GM12891 (cell line): Measurements from ENCODE around the gene ISL2.
"Not testable (repeated sequence)": the region's sequence is repeated elsewhere in the genome, so short reads cannot be mapped to it uniquely, and the experiment has no call there.

Experiments used
- DNase-seq: peaks from one replicate; pipeline ENCODE4 v3.0.0; 2011; ENCODE audit warnings: low spot score; ENCODE audit not compliant: insufficient read length
- FAIRE-seq: peaks from 2 replicates; lab custom pipeline; 2011; peaks lifted over from hg19 to GRCh38; lab: Jason Lieb, UNC
- PAX5 ChIP-seq: IDR thresholded peaks from 2 replicates; pipeline ENCODE4 v1.6.1; 2011; ENCODE audit warnings: low read length, moderate library complexity, mild to moderate bottlenecking; ENCODE audit not compliant: insufficient read depth, severe bottlenecking
- POLR2A ChIP-seq: IDR thresholded peaks from 2 replicates; pipeline ENCODE4 v1.6.1; 2011; ENCODE audit warnings: low read depth, low read length, control low read depth
- POLR2AphosphoS5 ChIP-seq: IDR thresholded peaks from 2 replicates; pipeline ENCODE4 v1.6.1; 2011; ENCODE audit warnings: low read depth, low read length, control low read depth
- POU2F2 ChIP-seq: IDR thresholded peaks from 2 replicates; pipeline ENCODE4 v1.6.1; 2011; ENCODE audit warnings: low read depth, mild to moderate bottlenecking, control low read depth, low read length, moderate library complexity
- SPI1 ChIP-seq: IDR thresholded peaks from 2 replicates; pipeline ENCODE4 v1.6.1; 2011; ENCODE audit warnings: low read depth, low read length, control low read depth
- TAF1 ChIP-seq: IDR thresholded peaks from 2 replicates; pipeline ENCODE4 v1.6.1; 2011; ENCODE audit warnings: low read depth, low read length, control low read depth

ISL2 gene

GRCh38 chr15:76310475-76311099 is 26.0 kb upstream of the ISL2 start:
- TF ChIP-seq POLR2A = no peak
- peak; percentile 14 for DNase-seq
- FAIRE-seq = no peak

- peak; percentile 93 for FAIRE-seq
- peak; percentile 98 for DNase-seq
- TF ChIP-seq PAX5 = peak; percentile 46
- TF ChIP-seq POLR2AphosphoS5 = peak; percentile 90
- peak; percentile 35; the same call in 1 of the 2 replicates for TF ChIP-seq SPI1
- 0 out of 2 replicates have a peak, but pooled peaks have one; percentile 50 for TF ChIP-seq POU2F2
- peak; percentile 95 for TF ChIP-seq POLR2A
- TF ChIP-seq TAF1 = peak; percentile 92
Observed at GRCh38 chr15:76311100-76311953, 25.2 kb upstream of the ISL2 start, which contains the start of gene ETFA. ETFA (minus strand) TSS chr15:76311469; CDS start chr15:76311388, 81 bp downstream.

GRCh38 chr15:76312540-76313174 is 23.9 kb upstream of the ISL2 start:
- no peak for TF ChIP-seq PAX5
- TF ChIP-seq SPI1 = no peak
- no peak for TF ChIP-seq POLR2AphosphoS5
- TF ChIP-seq POU2F2 = no peak
- no peak for TF ChIP-seq POLR2A
- TF ChIP-seq TAF1 = no peak
- FAIRE-seq = no peak
- no peak for DNase-seq

GRCh38 chr15:76313175-76313567 is 23.4 kb upstream of the ISL2 start:
- not testable (repeated sequence) for DNase-seq, FAIRE-seq

- TF ChIP-seq PAX5 = no peak
- no peak for TF ChIP-seq POU2F2
- TF ChIP-seq POLR2A = no peak
- no peak for TF ChIP-seq TAF1
- no peak for TF ChIP-seq POLR2AphosphoS5
- no peak for TF ChIP-seq SPI1
- FAIRE-seq (no peak), DNase-seq (no peak)
Observed at GRCh38 chr15:76313731-76314130, 22.8 kb upstream of the ISL2 start.

GRCh38 chr15:76320012-76320411 is 16.6 kb upstream of the ISL2 start:
- no peak for FAIRE-seq
- TF ChIP-seq PAX5 = no peak
- no peak for TF ChIP-seq POLR2AphosphoS5
- no peak for TF ChIP-seq TAF1
- no peak for TF ChIP-seq POU2F2
- no peak for TF ChIP-seq POLR2A
- no peak for TF ChIP-seq SPI1
- no peak for DNase-seq

GRCh38 chr15:76321171-76321570 is 15.4 kb upstream of the ISL2 start:
- no peak for FAIRE-seq
- DNase-seq = no peak
- TF ChIP-seq POU2F2 (no peak), SPI1 (no peak), PAX5 (no peak), TAF1 (no peak), POLR2AphosphoS5 (no peak), POLR2A (no peak)

GRCh38 chr15:76321602-76322001 is 15.0 kb upstream of the ISL2 start:
- FAIRE-seq (no peak), DNase-seq (no peak)
- TF ChIP-seq SPI1 (no peak), POU2F2 (no peak), PAX5 (no peak), POLR2A (no peak), TAF1 (no peak), POLR2AphosphoS5 (no peak)

- no peak for TF ChIP-seq POLR2A
- no peak for TF ChIP-seq POU2F2
- no peak for TF ChIP-seq TAF1
- TF ChIP-seq SPI1 = no peak
- no peak for TF ChIP-seq POLR2AphosphoS5
- no peak for TF ChIP-seq PAX5
- FAIRE-seq = no peak
- DNase-seq = no peak
Observed at GRCh38 chr15:76324066-76324465, 12.5 kb upstream of the ISL2 start.
